GM10248 (cell line): ENCODE measurements around the gene SLC49A3.

Source experiments
- CTCF ChIA-PET: fragments of 300-600 bp; sonication (Branson Sonifier 250); formaldehyde crosslinking; extraction: SDS; loops from one replicate; lab custom pipeline; 2021; ENCODE audit warnings: antibody characterized with exemption; lab: Yijun Ruan, JAX
- POLR2A ChIA-PET: fragments of 350-650 bp; sonication (Branson Sonifier 250); formaldehyde crosslinking; extraction: SDS; loops from one replicate; lab custom pipeline; 2020; ENCODE audit warnings: antibody characterized with exemption; lab: Yijun Ruan, JAX
- DNase-seq: peaks from one replicate; pipeline ENCODE4 v3.0.0; 2012; ENCODE audit errors: extremely low spot score
- TF ChIP-seq, protein P1 (sequence below): IDR thresholded peaks from 2 replicates; pipeline ENCODE4 v1.5.1; 2012; ENCODE audit warnings: mild to moderate bottlenecking, low read depth; ENCODE audit errors: extremely low read depth, missing control alignments, control extremely low read depth

SLC49A3 gene

DNA sequence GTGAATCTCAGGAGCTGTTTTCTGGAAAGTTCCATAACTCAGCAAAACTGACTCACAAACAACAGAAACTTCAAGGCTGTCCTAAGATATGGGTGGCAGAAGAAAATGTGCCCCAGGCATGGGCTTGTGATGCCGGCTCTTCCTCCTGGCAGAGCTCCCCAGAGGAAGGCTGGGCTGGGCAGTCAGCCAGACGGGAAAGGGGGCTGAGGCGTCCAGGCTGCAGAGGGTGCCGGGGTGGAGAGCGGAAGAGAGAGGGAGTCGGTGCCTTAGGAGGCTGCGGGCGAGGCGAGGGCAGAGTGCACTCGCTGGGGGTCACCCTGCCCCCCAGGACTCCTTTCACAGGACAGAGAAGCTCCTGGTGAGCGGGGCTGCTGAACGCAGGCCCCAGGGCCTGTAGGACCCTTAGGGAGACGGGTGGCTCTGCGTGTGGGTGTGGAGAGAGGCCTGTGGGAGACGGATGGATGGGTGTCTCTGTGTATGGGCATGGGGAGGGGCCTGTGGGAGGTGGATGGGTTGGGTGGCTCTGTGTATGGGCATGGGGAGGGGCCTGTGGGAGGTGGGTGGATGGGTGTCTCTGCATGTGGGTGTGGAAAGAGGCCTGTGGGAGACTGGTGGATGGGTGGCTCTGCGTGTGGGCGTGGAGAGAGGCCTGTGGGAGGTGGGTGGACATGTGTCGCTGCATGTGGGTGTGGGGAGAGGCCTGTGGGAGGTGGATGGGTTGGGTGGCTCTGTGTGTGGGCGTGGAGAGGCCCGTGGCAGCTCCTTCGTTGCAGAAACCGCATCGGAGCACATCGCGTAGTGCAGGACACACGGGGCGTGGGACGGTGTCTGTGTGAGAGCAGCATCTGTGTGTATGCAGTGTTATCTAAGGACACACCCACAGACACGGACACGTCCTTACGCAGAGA lies 32.6 kb upstream of the SLC49A3 start:
- DNase-seq: no peak
- POLR2A ChIA-PET: no interaction called here
- TF ChIP-seq, protein P1, sequence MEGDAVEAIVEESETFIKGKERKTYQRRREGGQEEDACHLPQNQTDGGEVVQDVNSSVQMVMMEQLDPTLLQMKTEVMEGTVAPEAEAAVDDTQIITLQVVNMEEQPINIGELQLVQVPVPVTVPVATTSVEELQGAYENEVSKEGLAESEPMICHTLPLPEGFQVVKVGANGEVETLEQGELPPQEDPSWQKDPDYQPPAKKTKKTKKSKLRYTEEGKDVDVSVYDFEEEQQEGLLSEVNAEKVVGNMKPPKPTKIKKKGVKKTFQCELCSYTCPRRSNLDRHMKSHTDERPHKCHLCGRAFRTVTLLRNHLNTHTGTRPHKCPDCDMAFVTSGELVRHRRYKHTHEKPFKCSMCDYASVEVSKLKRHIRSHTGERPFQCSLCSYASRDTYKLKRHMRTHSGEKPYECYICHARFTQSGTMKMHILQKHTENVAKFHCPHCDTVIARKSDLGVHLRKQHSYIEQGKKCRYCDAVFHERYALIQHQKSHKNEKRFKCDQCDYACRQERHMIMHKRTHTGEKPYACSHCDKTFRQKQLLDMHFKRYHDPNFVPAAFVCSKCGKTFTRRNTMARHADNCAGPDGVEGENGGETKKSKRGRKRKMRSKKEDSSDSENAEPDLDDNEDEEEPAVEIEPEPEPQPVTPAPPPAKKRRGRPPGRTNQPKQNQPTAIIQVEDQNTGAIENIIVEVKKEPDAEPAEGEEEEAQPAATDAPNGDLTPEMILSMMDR: no peak
- CTCF ChIA-PET: interaction anchor here (0.7 to 2.2 kb wide), 2 partner anchors 20 to 21 kb away, joined by 3 to 10 read pairs; no protein-coding TSS in a partner anchor

DNA sequence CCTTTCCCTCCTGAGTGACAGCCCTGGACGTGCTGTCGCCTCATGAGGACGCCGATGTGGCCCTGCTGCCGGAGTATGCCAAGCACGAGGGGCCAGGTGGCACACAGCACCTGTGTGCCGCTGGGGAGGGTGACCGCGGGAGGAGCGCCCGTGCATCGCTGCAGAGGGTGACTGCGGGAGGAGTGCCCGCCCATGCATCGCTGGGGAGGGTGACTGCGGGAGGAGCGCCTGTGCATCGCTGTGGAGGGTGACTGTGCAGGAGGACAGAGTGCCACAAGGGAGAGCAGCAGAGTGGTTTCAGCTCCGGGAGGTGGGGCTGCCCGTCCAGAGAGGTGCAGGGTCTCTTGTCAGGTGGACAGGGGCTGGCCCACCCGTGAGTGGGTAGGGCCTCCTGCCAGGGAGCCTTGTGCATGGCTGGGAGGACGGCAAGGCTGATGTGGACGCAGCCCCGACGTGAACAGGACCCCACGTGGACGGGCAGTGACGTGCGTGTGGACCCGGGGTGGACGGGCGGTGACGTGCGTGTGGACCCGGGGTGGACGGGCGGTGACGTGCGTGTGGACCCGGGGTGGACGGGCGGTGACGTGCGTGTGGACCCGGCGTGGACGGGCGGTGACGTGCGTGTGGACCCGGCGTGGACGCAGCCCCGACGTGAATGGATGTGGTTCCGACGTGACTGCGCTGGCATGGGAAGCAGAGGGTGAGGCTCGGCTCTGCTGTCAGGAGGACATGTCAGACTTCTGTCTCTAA lies 31.3 kb upstream of the SLC49A3 start:
- TF ChIP-seq, protein P1: no peak
- no peak for DNase-seq
- ChIA-PET CTCF (interaction anchor here (0.7 to 2.6 kb wide), 2 partner anchors 19 to 22 kb away, joined by 3 to 15 read pairs; no protein-coding TSS in a partner anchor), POLR2A (no interaction called here)

DNA sequence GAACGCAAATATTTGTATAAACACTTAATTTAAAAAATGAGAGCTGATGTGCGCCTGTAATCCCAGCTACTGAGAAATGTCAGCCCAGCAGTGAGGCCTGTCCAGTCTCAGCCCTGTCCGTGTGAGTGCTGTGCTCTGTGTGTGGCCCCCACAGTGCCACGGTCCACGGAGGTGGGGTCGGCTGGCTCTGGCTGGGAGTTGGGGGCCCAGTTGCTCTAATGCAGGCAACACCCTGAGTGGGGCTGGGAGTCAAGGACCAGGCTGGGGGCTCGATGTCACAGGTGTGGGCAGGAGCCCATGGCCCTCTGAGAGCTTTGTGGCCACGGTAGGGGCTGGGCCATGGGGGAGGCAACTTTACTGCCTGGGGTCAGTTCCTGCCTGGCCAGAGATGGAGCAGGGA lies 29.5 kb upstream of the SLC49A3 start:
- DNase-seq: no peak
- ChIA-PET POLR2A (no interaction called here), CTCF (interaction anchor here (2.6 kb wide), 1 partner anchor 24 kb away, joined by 15 read pairs; no protein-coding TSS in a partner anchor)
- TF ChIP-seq, protein P1: no peak

DNA sequence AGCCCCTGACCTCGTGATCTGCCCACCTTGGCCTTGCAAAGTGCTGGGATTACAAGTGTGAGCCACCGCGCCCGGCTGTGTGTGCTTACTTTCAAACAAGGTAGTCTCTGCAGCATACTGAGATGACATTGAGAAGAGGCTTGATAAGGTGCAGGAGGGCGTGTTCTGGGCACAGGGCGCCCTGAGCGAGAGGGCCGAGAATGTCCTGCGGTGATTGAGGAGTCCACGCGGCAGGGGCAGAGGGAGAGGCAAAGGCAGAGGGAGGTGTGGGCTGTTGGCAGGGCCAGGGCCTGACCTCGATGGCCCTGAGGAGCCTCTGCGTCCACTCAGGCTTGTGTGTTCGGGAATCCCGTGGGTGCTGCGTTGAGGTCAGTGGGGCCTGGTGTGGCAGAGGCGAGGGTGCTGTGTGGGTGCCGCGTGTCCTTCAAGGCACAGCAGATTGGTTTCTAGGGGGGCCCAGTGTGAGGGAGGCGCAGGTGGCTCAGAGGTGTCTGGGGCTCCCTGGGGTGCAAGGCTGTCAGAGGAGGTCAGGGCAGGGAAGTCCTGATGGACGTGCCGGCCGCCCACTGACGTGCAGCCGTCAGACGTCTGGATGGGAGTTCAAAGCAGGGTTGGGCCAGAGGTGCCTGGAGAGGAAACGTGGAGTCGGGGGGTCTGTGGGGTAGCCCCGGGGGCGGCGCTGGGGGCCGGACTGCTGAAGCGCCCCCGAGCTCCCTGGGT lies 28.8 kb upstream of the SLC49A3 start:
- DNase-seq: no peak
- TF ChIP-seq, protein P1: no peak
- POLR2A ChIA-PET: no interaction called here
- CTCF ChIA-PET: interaction anchor here (2.6 kb wide), 1 partner anchor 25 kb away, joined by 15 read pairs; no protein-coding TSS in a partner anchor

DNA sequence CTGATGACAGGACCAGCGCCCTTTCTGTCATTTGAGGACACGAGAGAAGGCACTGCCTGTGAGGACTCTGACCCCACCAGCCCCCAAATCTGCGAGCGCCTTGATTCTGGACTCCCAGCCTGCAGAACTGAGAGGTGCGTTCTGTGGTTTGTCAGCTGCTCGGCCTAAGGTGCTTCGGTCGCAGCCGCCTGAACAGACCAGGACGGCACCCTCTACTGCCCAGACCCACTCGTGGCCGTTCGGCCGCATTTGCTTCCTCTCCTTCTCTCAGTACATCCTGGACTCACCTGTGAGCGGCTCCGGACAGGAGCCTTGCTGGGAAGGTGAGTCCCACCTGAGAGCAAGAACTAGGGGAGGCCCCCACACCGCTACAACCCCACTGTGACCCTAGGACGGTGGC lies 25.1 kb upstream of the SLC49A3 start:
- DNase-seq: no peak
- TF ChIP-seq, protein P1: no peak
- ChIA-PET POLR2A (no interaction called here), CTCF (no interaction called here)
